Measurements from ENCODE around the gene OR14A16. TPM values are rescaled to one million over a fixed set of nuclear protein-coding genes. Genes with fewer than 3 reads are reported as not detected.

Gene OR14A16
- total RNA-seq: not detected

- intact Hi-C loops (cut with DNase I): no loop called here
- no peak for ATAC-seq
- no peak for DNase-seq (ENCODE audit: low spot score)
Measured at GRCh38 chr1:247824023-247824422, at the start of gene OR14A16. TSS of gene OR14A16 (minus strand) at chr1:247824119. CDS start at chr1:247815729, 8,390 bp downstream.

GRCh38 chr1:247865416-247865815, 41.5 kb upstream of the OR14A16 start:
- intact Hi-C loops (cut with DNase I): no loop called here
- ATAC-seq (no peak), DNase-seq (ENCODE audit: low spot score) (no peak)

GRCh38 chr1:247864644-247865043, 40.7 kb upstream of the OR14A16 start:
- no peak for DNase-seq (ENCODE audit: low spot score)
- no peak for ATAC-seq
- intact Hi-C loops (cut with DNase I): no loop called here

GRCh38 chr1:247862756-247863155, 38.8 kb upstream of the OR14A16 start:
- intact Hi-C loops (cut with DNase I): no loop called here
- no peak for DNase-seq (ENCODE audit: low spot score)

GRCh38 chr1:247857985-247858619, 34.2 kb upstream of the OR14A16 start:
- no peak for ATAC-seq
- no peak for DNase-seq (ENCODE audit: low spot score)
- intact Hi-C loops (cut with DNase I): no loop called here

More at GRCh38 chr1:247862756-247863155, 38.8 kb upstream of the OR14A16 start:
- no peak for ATAC-seq

GRCh38 chr1:247857069-247857984, 33.4 kb upstream of the OR14A16 start, which contains the start of gene TRIM58:
TSS of gene TRIM58 (plus strand) at chr1:247857187. CDS start at chr1:247857247, 60 bp downstream.
- ATAC-seq (no peak), DNase-seq (ENCODE audit: low spot score) (no peak)
- intact Hi-C loops (cut with DNase I): no loop called here

GRCh38 chr1:247855911-247856310, 32.0 kb upstream of the OR14A16 start:
- DNase-seq (ENCODE audit: low spot score): no peak
- ATAC-seq: no peak
- intact Hi-C loops (cut with DNase I): no loop called here

GRCh38 chr1:247854899-247855545, 31.1 kb upstream of the OR14A16 start:
- intact Hi-C loops (cut with DNase I): no loop called here
- no peak for ATAC-seq

GRCh38 chr1:247849616-247850015, 25.7 kb upstream of the OR14A16 start:
- intact Hi-C loops (cut with DNase I): no loop called here
- ATAC-seq (no peak), DNase-seq (ENCODE audit: low spot score) (no peak)

More at GRCh38 chr1:247854899-247855545, 31.1 kb upstream of the OR14A16 start:
- DNase-seq (ENCODE audit: low spot score): no peak

GRCh38 chr1:247848346-247848745, 24.4 kb upstream of the OR14A16 start:
- DNase-seq (ENCODE audit: low spot score) (no peak), ATAC-seq (no peak)
- intact Hi-C loops (cut with DNase I): no loop called here

- no peak for ATAC-seq
- no peak for DNase-seq (ENCODE audit: low spot score)
- intact Hi-C loops (cut with DNase I): no loop called here
Measured at GRCh38 chr1:247845693-247846017, 21.7 kb upstream of the OR14A16 start.

- ATAC-seq: no peak
Measured at GRCh38 chr1:247845011-247845692, 21.2 kb upstream of the OR14A16 start.

GRCh38 chr1:247843411-247843810, 19.5 kb upstream of the OR14A16 start:
- DNase-seq (ENCODE audit: low spot score) (no peak), ATAC-seq (no peak)
- intact Hi-C loops (cut with DNase I): no loop called here

More at GRCh38 chr1:247845011-247845692, 21.2 kb upstream of the OR14A16 start:
- no peak for DNase-seq (ENCODE audit: low spot score)
- intact Hi-C loops (cut with DNase I): no loop called here

- intact Hi-C loops (cut with DNase I): no loop called here
- DNase-seq (ENCODE audit: low spot score) (no peak), ATAC-seq (no peak)
Measured at GRCh38 chr1:247841796-247842195, 17.9 kb upstream of the OR14A16 start, which contains the start of gene OR11L1. TSS of gene OR11L1 (minus strand) at chr1:247841896. CDS start at chr1:247841896, 0 bp downstream.

- ATAC-seq (no peak), DNase-seq (ENCODE audit: low spot score) (no peak)
- intact Hi-C loops (cut with DNase I): no loop called here
Measured at GRCh38 chr1:247840818-247841217, 16.9 kb upstream of the OR14A16 start.

- intact Hi-C loops (cut with DNase I): no loop called here
- no peak for ATAC-seq
- no peak for DNase-seq (ENCODE audit: low spot score)
Measured at GRCh38 chr1:247833601-247834000, 9.7 kb upstream of the OR14A16 start.

- no peak for ATAC-seq
- no peak for DNase-seq (ENCODE audit: low spot score)
- intact Hi-C loops (cut with DNase I): no loop called here
Measured at GRCh38 chr1:247829656-247830055, 5.7 kb upstream of the OR14A16 start.

GRCh38 chr1:247825362-247825761, 1.4 kb upstream of the OR14A16 start:
- ATAC-seq (no peak), DNase-seq (ENCODE audit: low spot score) (no peak)
- intact Hi-C loops (cut with DNase I): no loop called here

GRCh38 chr1:247822060-247822459, 1.9 kb downstream of the OR14A16 start:
- intact Hi-C loops (cut with DNase I): no loop called here
- ATAC-seq (no peak), DNase-seq (ENCODE audit: low spot score) (no peak)

All from sciatic nerve (tissue), 2 donors.